Liver (tissue), 3 donors: ENCODE measurements around the gene B4GALT4.

Experiments
- GABPA ChIP-seq, 2 donors: IDR thresholded peaks in 1 of 2; conservative IDR thresholded peaks in 1 of 2; 2 replicates each; pipeline ENCODE4 v1.6.1; 2016; ENCODE audit warnings: antibody characterized with exemption in 2 of 2, mild to moderate bottlenecking in 1 of 2, moderate library complexity in 1 of 2
- MAX ChIP-seq: IDR thresholded peaks from 2 replicates; pipeline ENCODE4 v1.6.1; 2016; ENCODE audit warnings: antibody characterized with exemption
- TF ChIP-seq, protein P1 (sequence below): fragments of 150-350 bp; IDR thresholded peaks from 2 replicates; pipeline ENCODE4 v1.5.1; 2017; ENCODE audit warnings: improper control_type of control experiment, low read depth, low read length; ENCODE audit not compliant: missing input control
- donor health status: healthy.
- donor health status: healthy.

GRCh38 chr3:119220198-119220597 is 20.5 kb downstream of the B4GALT4 start:
- TF ChIP-seq MAX (no peak), GABPA (IDR thresholded peaks at IDR 0.05 in 1 of 2, conservative IDR thresholded peaks at IDR 0.05 in 1 of 2) (no peak)
- TF ChIP-seq, protein P1, sequence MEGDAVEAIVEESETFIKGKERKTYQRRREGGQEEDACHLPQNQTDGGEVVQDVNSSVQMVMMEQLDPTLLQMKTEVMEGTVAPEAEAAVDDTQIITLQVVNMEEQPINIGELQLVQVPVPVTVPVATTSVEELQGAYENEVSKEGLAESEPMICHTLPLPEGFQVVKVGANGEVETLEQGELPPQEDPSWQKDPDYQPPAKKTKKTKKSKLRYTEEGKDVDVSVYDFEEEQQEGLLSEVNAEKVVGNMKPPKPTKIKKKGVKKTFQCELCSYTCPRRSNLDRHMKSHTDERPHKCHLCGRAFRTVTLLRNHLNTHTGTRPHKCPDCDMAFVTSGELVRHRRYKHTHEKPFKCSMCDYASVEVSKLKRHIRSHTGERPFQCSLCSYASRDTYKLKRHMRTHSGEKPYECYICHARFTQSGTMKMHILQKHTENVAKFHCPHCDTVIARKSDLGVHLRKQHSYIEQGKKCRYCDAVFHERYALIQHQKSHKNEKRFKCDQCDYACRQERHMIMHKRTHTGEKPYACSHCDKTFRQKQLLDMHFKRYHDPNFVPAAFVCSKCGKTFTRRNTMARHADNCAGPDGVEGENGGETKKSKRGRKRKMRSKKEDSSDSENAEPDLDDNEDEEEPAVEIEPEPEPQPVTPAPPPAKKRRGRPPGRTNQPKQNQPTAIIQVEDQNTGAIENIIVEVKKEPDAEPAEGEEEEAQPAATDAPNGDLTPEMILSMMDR = no peak
